Epithelial cell of proximal tubule (primary cell): Measurements from ENCODE around the gene WDR43. TPM values are rescaled to one million over a fixed set of nuclear protein-coding genes. Genes with fewer than 3 reads are reported as not detected.

Experiments used
- DNase-seq: peaks from one replicate; pipeline ENCODE4 v3.0.0-alpha.2; 2011; ENCODE audit warnings: low read depth
- H3K4me3 ChIP-seq: 2 replicates; pipeline ENCODE4 v1.5.1; 2011; ENCODE audit warnings: low read depth, mild to moderate bottlenecking, low read length
- CTCF ChIP-seq: conservative IDR thresholded peaks from 2 replicates; pipeline ENCODE4 v1.5.1; 2012; ENCODE audit warnings: low read depth, mild to moderate bottlenecking, low read length
- total RNA-seq: library from RNA; depleted of rRNA; stranded (reverse); fragments of >200 nt; gene quantifications from 2 replicates; pipeline ENCODE4 v1.2.3, GENCODE V29; 2015

WDR43 gene
- total RNA-seq, 1 donor from 2014 or later: 52.2 TPM

GRCh38 chr2:28990445-28990844 is 96.0 kb downstream of the WDR43 start:
- H3K4me3 ChIP-seq: no peak overlapping the region
- TF ChIP-seq CTCF: no peak
- no peak for DNase-seq

GRCh38 chr2:28991021-28991420 is 96.6 kb downstream of the WDR43 start:
- TF ChIP-seq CTCF: no peak
- DNase-seq: no peak
- H3K4me3 ChIP-seq: no peak overlapping the region

- TF ChIP-seq CTCF: no peak
- no peak for DNase-seq
- no peak overlapping the region for H3K4me3 ChIP-seq
These were observed 97.0 kb downstream of the WDR43 start for GRCh38 chr2:28991460-28991859.

GRCh38 chr2:28993206-28993960 is 98.9 kb downstream of the WDR43 start:
- no peak for TF ChIP-seq CTCF
- H3K4me3 ChIP-seq: no peak overlapping the region
- DNase-seq: no peak

- no peak for TF ChIP-seq CTCF
- H3K4me3 ChIP-seq: no peak overlapping the region
- no peak for DNase-seq
These were observed 99.6 kb downstream of the WDR43 start for GRCh38 chr2:28994074-28994473.

- TF ChIP-seq CTCF: no peak
- H3K4me3 ChIP-seq: no peak overlapping the region
- no peak for DNase-seq
These were observed 100.2 kb downstream of the WDR43 start for GRCh38 chr2:28994679-28995078.
